GM12878 (cell line): ENCODE data around the gene THSD4. TPM values are rescaled to one million over a fixed set of nuclear protein-coding genes. Genes with fewer than 3 reads are reported as not detected.

Experiments
- ATAC-seq: fragments of 200-7000 bp; cut with Tn5 transposase; 3 replicates; pipeline ENCODE4 v1.9.1; 2020; ENCODE audit warnings: mild to moderate bottlenecking, moderate library complexity
- BruUV-seq: library from RNA; stranded (reverse); fragments of 400-500 nt; replicated peaks from 2 replicates; lab custom pipeline; 2021; lab: Mats Ljungman, UMichigan
- CTCF ChIA-PET: fragments of 300-600 bp; sonication (Branson Sonifier 250); formaldehyde crosslinking; extraction: SDS; loops from one replicate; lab custom pipeline; 2021; ENCODE audit warnings: inconsistent platforms; lab: Yijun Ruan, JAX
- POLR2A ChIA-PET: fragments of 350-600 bp; formaldehyde crosslinking; extraction: SDS; loops from one replicate; lab custom pipeline; 2021; ENCODE audit warnings: inconsistent platforms; lab: Charles Lee
- RAD21 ChIA-PET: fragments of 300-600 bp; sonication (Branson Sonifier 250); formaldehyde crosslinking; loops from one replicate; lab custom pipeline; 2023; ENCODE audit warnings: antibody characterized with exemption; ENCODE audit not compliant: unreplicated experiment; lab: Charles Lee
- SMC1A ChIA-PET: fragments of 300-600 bp; sonication (Branson Sonifier 250); formaldehyde crosslinking; loops from one replicate; lab custom pipeline; 2023; ENCODE audit not compliant: unreplicated experiment, uncharacterized antibody; lab: Charles Lee
- DNase-seq: peaks from one replicate; pipeline ENCODE4 v3.0.0-alpha.2; 2011; ENCODE audit warnings: low read depth, low spot score
- FAIRE-seq: peaks from 3 replicates; lab custom pipeline; 2011; peaks lifted over from hg19 to GRCh38; lab: Jason Lieb, UNC
- H2AFZ ChIP-seq: 2 replicates; pipeline ENCODE4 v1.6.0; 2011; ENCODE audit warnings: low read depth, low read length, control low read depth; ENCODE audit not compliant: control insufficient read depth
- H3K27ac ChIP-seq: 2 replicates; pipeline ENCODE4 v1.5.1; 2011; ENCODE audit warnings: control low read depth; ENCODE audit not compliant: control insufficient read depth, insufficient read depth
- H3K27me3 ChIP-seq, 2 experiments: replicated peaks in 1 of 2; 2 replicates each; pipeline versions ENCODE4 v1.6.0 to v1.6.1; 2011; ENCODE audit warnings: low read length in 1 of 2; ENCODE audit not compliant: control insufficient read depth in 2 of 2, insufficient read depth in 2 of 2
- H3K36me3 ChIP-seq, 2 experiments: 2 replicates each; pipeline ENCODE4 v1.5.1; 2011; ENCODE audit warnings: low read length in 1 of 2; ENCODE audit not compliant: control insufficient read depth in 2 of 2, insufficient read depth in 2 of 2
- H3K4me1 ChIP-seq: 2 replicates; pipeline ENCODE4 v1.6.1; 2011; ENCODE audit warnings: mild to moderate bottlenecking, low read length, moderate library complexity, mixed read lengths; ENCODE audit not compliant: control insufficient read depth, insufficient read depth
- H3K4me2 ChIP-seq: 2 replicates; pipeline ENCODE4 v1.6.0; 2011; ENCODE audit warnings: control low read depth; ENCODE audit not compliant: control insufficient read depth, insufficient read depth
- H3K4me3 ChIP-seq: fragments of 200-600 bp; sonication (generic); 2 replicates; pipeline ENCODE4 v1.5.1; 2016
- H3K79me2 ChIP-seq: 2 replicates; pipeline ENCODE4 v1.6.0; 2011; ENCODE audit warnings: low read length; ENCODE audit not compliant: control insufficient read depth, insufficient read depth
- H3K9ac ChIP-seq: 2 replicates; pipeline ENCODE4 v1.8.0; 2011; ENCODE audit warnings: low read length, control low read depth, mixed read lengths; ENCODE audit not compliant: control insufficient read depth, insufficient read depth
- H3K9me3 ChIP-seq: replicated peaks from 3 replicates; pipeline ENCODE4 v1.5.1; 2011; ENCODE audit warnings: mild to moderate bottlenecking, low read length; ENCODE audit not compliant: control insufficient read depth, insufficient read depth
- H4K20me1 ChIP-seq: 2 replicates; pipeline ENCODE4 v1.6.0; 2011; ENCODE audit not compliant: control insufficient read depth, insufficient read depth
- BCL11A ChIP-seq: IDR thresholded peaks from 2 replicates; pipeline ENCODE4 v1.6.1; 2011; ENCODE audit warnings: low read depth, low read length
- BHLHE40 ChIP-seq, 2 experiments: fragments of 450-650 bp in 1 of 2; IDR thresholded peaks; 2 replicates each; pipeline ENCODE4 v1.6.1; 2011 to 2017; ENCODE audit warnings: low read depth in 2 of 2, borderline replicate concordance in 1 of 2, improper control_type of control experiment in 1 of 2, low read length in 1 of 2, mild to moderate bottlenecking in 1 of 2
- IKZF1 ChIP-seq: fragments of 450-650 bp; conservative IDR thresholded peaks from 2 replicates; pipeline ENCODE4 v1.6.1; 2017; ENCODE audit warnings: antibody characterized with exemption, mild to moderate bottlenecking
- LARP7 ChIP-seq: fragments of 450-650 bp; IDR thresholded peaks from 2 replicates; pipeline ENCODE4 v1.6.1; 2017; ENCODE audit warnings: mild to moderate bottlenecking
- NFYB ChIP-seq: IDR thresholded peaks from 2 replicates; pipeline ENCODE4 v1.6.1; 2011; ENCODE audit warnings: low read depth, mild to moderate bottlenecking, low read length, improper control_type of control experiment, moderate library complexity; ENCODE audit not compliant: insufficient read depth
- POLR2AphosphoS2 ChIP-seq: IDR thresholded peaks from 2 replicates; pipeline ENCODE4 v1.6.1; 2011; ENCODE audit warnings: low read depth, mild to moderate bottlenecking, low read length, improper control_type of control experiment, moderate library complexity
- REST ChIP-seq: IDR thresholded peaks from 2 replicates; pipeline ENCODE4 v1.6.1; 2012; ENCODE audit warnings: mild to moderate bottlenecking, low read depth, low read length
- ZNF24 ChIP-seq: fragments of 450-650 bp; IDR thresholded peaks from 2 replicates; pipeline ENCODE4 v1.6.1; 2017; ENCODE audit warnings: antibody characterized with exemption, mild to moderate bottlenecking
- WGBS: methylation state at CpG from one replicate; pipeline ENCODE4 v1.1.6; 2016; ENCODE audit warnings: low lambda C conversion rate; ENCODE audit not compliant: insufficient replicate concordance, insufficient coverage; ENCODE audit errors: missing lambda C conversion rate; 5-methylcytosine and 5-hydroxymethylcytosine counted together
- in situ Hi-C: fragments of 300-500 bp; cut with MboI; formaldehyde crosslinking; loops from 9 replicates; pipeline ENCODE4 v1.14.3; 2018; ENCODE audit warnings: mixed read lengths
- intact Hi-C: fragments of 100-400 bp; cut with micrococcal nuclease; formaldehyde crosslinking; loops from one replicate; pipeline ENCODE4 v1.14.2; 2022; ENCODE audit not compliant: unreplicated experiment
- polyA plus RNA-seq, 11 experiments: library from polyadenylated mRNA; depleted of rRNA in 4 of 11; unstranded in 6 of 11; stranded (reverse) in 5 of 11; fragments of >200 nt; fragmentation: Nextera tagmentation in 4 of 11; fragmentation: Illumina TruSeq in 1 of 11; extraction: Ambion mirVana in 4 of 11; extraction: Trizol in 1 of 11; gene quantifications; 1 replicate in 1 of 11; 2 replicates in 10 of 11; pipeline versions ENCODE4 v1.2.1 to v1.2.3, GENCODE V29; 2011 to 2016; ENCODE audit warnings: inconsistent platforms in 2 of 11, missing spikeins in 2 of 11, low read depth in 1 of 11
- total RNA-seq, 4 experiments: library from RNA; depleted of rRNA in 3 of 4; stranded (reverse); fragments of >200 nt in 3 of 4; fragmentation: Illumina TruSeq in 1 of 4; extraction: Trizol in 1 of 4; gene quantifications; 2 replicates each; pipeline versions ENCODE4 v1.2.1 to v1.2.3, GENCODE V29; 2013 to 2021
- TF ChIP-seq, protein P1 (sequence below): fragments of 450-650 bp; IDR thresholded peaks from 2 replicates; pipeline ENCODE4 v1.6.1; 2017; ENCODE audit warnings: low read depth, mild to moderate bottlenecking, moderate library complexity
- TF ChIP-seq, protein P2 (sequence below): fragments of 150-350 bp; IDR thresholded peaks from 2 replicates; pipeline ENCODE4 v1.6.1; 2014; ENCODE audit warnings: mild to moderate bottlenecking, low read depth, low read length
- TF ChIP-seq, protein P3 (sequence below): IDR thresholded peaks from 2 replicates; pipeline ENCODE4 v1.6.1; 2011; ENCODE audit warnings: borderline replicate concordance, low read depth, mild to moderate bottlenecking, moderate library complexity, mixed read lengths, low read length; ENCODE audit not compliant: insufficient read depth; ENCODE audit errors: extremely low read length

Gene THSD4
- total and polyA plus RNA-seq, 10 of the 15 experiments (the other 5 are each of a cell fraction or from before 2014, with no cell fraction given) = 0.04 to 0.13 (median 0.05) TPM; not detected in 7

DNA sequence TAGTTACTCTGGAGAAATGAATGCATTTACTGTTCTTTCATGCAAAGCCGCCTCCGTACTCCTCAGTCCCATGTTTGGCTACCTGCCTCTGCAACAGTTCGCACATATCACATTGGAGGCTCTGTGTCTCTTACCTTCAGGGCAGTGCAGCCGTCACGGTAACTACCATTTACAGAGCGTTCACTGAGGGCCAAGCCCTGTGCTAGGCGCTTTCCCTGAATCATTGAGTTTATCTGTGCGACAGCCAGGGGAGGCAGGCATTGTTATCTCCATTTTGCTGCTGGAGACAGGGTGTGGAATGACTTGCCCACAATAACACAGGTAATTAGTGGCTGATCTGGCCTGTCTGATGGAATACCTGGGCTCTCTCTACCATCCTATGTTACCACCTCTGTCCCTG lies 115.0 kb downstream of the THSD4 start:
- ATAC-seq (no peak), FAIRE-seq (no peak)

GRCh38 chr15:71231758-71232157 lies 116.5 kb downstream of the THSD4 start:
- ChIA-PET POLR2A (no interaction called here), RAD21 (no interaction called here)
- no peak for FAIRE-seq
- TF ChIP-seq, protein P1, sequence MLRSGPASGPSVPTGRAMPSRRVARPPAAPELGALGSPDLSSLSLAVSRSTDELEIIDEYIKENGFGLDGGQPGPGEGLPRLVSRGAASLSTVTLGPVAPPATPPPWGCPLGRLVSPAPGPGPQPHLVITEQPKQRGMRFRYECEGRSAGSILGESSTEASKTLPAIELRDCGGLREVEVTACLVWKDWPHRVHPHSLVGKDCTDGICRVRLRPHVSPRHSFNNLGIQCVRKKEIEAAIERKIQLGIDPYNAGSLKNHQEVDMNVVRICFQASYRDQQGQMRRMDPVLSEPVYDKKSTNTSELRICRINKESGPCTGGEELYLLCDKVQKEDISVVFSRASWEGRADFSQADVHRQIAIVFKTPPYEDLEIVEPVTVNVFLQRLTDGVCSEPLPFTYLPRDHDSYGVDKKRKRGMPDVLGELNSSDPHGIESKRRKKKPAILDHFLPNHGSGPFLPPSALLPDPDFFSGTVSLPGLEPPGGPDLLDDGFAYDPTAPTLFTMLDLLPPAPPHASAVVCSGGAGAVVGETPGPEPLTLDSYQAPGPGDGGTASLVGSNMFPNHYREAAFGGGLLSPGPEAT = no peak
- no peak for TF ChIP-seq IKZF1
- TF ChIP-seq BCL11A = no peak
- TF ChIP-seq, protein P2, sequence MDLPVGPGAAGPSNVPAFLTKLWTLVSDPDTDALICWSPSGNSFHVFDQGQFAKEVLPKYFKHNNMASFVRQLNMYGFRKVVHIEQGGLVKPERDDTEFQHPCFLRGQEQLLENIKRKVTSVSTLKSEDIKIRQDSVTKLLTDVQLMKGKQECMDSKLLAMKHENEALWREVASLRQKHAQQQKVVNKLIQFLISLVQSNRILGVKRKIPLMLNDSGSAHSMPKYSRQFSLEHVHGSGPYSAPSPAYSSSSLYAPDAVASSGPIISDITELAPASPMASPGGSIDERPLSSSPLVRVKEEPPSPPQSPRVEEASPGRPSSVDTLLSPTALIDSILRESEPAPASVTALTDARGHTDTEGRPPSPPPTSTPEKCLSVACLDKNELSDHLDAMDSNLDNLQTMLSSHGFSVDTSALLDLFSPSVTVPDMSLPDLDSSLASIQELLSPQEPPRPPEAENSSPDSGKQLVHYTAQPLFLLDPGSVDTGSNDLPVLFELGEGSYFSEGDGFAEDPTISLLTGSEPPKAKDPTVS = no peak
- no peak for TF ChIP-seq REST
- TF ChIP-seq POLR2AphosphoS2 = no peak
- no peak for TF ChIP-seq NFYB

More for the DNA sequence above, 115.0 kb downstream of the THSD4 start:
- Histone ChIP-seq H3K79me2 (no peaks in the 10 kb centered on the region), H3K4me3 (no peak overlapping the region), H3K36me3 (no peaks in the 10 kb centered on the region), H2AFZ (no peak overlapping the region), H3K9me3 (no peaks in the 10 kb centered on the region), H4K20me1 (no peaks in the 10 kb centered on the region), H3K27me3 (no peaks in the 10 kb centered on the region), H3K4me2 (no peak overlapping the region), H3K9ac (no peak overlapping the region), H3K4me1 (no peaks in the 10 kb centered on the region), H3K27ac (no peak overlapping the region)
- intact Hi-C loops = no loop called here
- WGBS = 60% methylated on average over 8 of the region's 8 CpGs
- TF ChIP-seq, protein P3, sequence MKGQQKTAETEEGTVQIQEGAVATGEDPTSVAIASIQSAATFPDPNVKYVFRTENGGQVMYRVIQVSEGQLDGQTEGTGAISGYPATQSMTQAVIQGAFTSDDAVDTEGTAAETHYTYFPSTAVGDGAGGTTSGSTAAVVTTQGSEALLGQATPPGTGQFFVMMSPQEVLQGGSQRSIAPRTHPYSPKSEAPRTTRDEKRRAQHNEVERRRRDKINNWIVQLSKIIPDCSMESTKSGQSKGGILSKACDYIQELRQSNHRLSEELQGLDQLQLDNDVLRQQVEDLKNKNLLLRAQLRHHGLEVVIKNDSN = no peak
- TF ChIP-seq LARP7 (no peak), ZNF24 (no peak), BHLHE40 (IDR thresholded peaks at IDR 0.05; ENCODE audit: borderline replicate concordance in 1 of 2, low read depth in 2 of 2, low read length in 1 of 2) (no peak)
- SMC1A ChIA-PET = no interaction called here
- RAD21 ChIA-PET = no interaction called here
- no peak for DNase-seq
- CTCF ChIA-PET = no interaction called here
- BruUV-seq = no TSS peak
- in situ Hi-C loops = loop anchor here (5.0 kb wide), 1 partner anchor 52 kb away; no protein-coding TSS in a partner anchor
- POLR2A ChIA-PET = no interaction called here

More at GRCh38 chr15:71231758-71232157, 116.5 kb downstream of the THSD4 start:
- in situ Hi-C loops (loop anchor here (5.0 kb wide), 1 partner anchor 51 kb away; no protein-coding TSS in a partner anchor), intact Hi-C loops (no loop called here)
- ATAC-seq (no peak), DNase-seq (no peak)
- no peak overlapping the region for H2AFZ ChIP-seq
- BruUV-seq = no TSS peak
- SMC1A ChIA-PET = no interaction called here
- H3K27ac ChIP-seq = no peak overlapping the region
- WGBS = 24% methylated on average over 6 of the region's 6 CpGs
- H4K20me1 ChIP-seq = no peaks in the 10 kb centered on the region
- CTCF ChIA-PET = no interaction called here
- H3K9ac ChIP-seq = no peak overlapping the region
- H3K4me3 ChIP-seq = no peak overlapping the region
- no peaks in the 10 kb centered on the region for H3K4me1 ChIP-seq
- H3K79me2 ChIP-seq = no peaks in the 10 kb centered on the region
- no peaks in the 10 kb centered on the region for H3K9me3 ChIP-seq
- no peaks in the 10 kb centered on the region for H3K27me3 ChIP-seq
- no peaks in the 10 kb centered on the region for H3K36me3 ChIP-seq
- H3K4me2 ChIP-seq = no peak overlapping the region
